ENCODE results near the gene PPP2R1B. TPM values are rescaled to one million over a fixed set of nuclear protein-coding genes. Genes with fewer than 3 reads are reported as not detected.

PPP2R1B gene
- total RNA-seq, 2 donors from 2014 or later: 15.4 to 41.4 TPM

GRCh38 chr11:111736621-111737443, 29.4 kb downstream of the PPP2R1B start:
- Histone ChIP-seq H3K4me3 (no peak overlapping the region), H3K27me3 (replicated peaks; ENCODE audit: insufficient read depth) (no peaks in the 10 kb centered on the region), H3K4me1 (replicated peaks) (peaks cover 3% of the 10 kb centered on the region), H3K9me3 (no peaks in the 10 kb centered on the region), H3K27ac (peak overlapping the region; percentile 82 to 83), H3K36me3 (no peaks in the 10 kb centered on the region)
- TF ChIP-seq CTCF (IDR thresholded peaks at IDR 0.05): no peak
- TF ChIP-seq POLR2AphosphoS5 (IDR thresholded peaks at IDR 0.05): no peak
- no peak for TF ChIP-seq POLR2A (IDR thresholded peaks at IDR 0.05)
- intact Hi-C loops (cut with DNase I): no loop called here
- no peak for DNase-seq (ENCODE audit: low spot score)
- 74% methylated on average over 15 of the region's 15 CpGs for WGBS

GRCh38 chr11:111736181-111736590, 30.0 kb downstream of the PPP2R1B start:
- 52% methylated on average over 11 of the region's 11 CpGs for WGBS
- TF ChIP-seq POLR2AphosphoS5 (IDR thresholded peaks at IDR 0.05) (no peak), POLR2A (IDR thresholded peaks at IDR 0.05) (no peak), CTCF (IDR thresholded peaks at IDR 0.05) (no peak)
- Histone ChIP-seq H3K4me3 (no peak overlapping the region), H3K4me1 (replicated peaks) (peaks cover 8% of the 10 kb centered on the region), H3K27ac (peak overlapping the region; percentile 82 to 83), H3K27me3 (replicated peaks; ENCODE audit: insufficient read depth) (no peaks in the 10 kb centered on the region), H3K9me3 (no peaks in the 10 kb centered on the region), H3K36me3 (no peaks in the 10 kb centered on the region)
- intact Hi-C loops (cut with DNase I): no loop called here
- no peak for DNase-seq (ENCODE audit: low spot score)

GRCh38 chr11:111735262-111736116, 30.7 kb downstream of the PPP2R1B start:
- intact Hi-C loops (cut with DNase I): no loop called here
- no peak for DNase-seq (ENCODE audit: low spot score)

GRCh38 chr11:111734954-111735261, 31.3 kb downstream of the PPP2R1B start:
- WGBS: 57% methylated on average over 6 of the region's 6 CpGs
- Histone ChIP-seq H3K36me3 (no peaks in the 10 kb centered on the region), H3K4me3 (no peak overlapping the region), H3K27ac (peak overlapping the region; percentile 82 to 83), H3K9me3 (no peaks in the 10 kb centered on the region), H3K4me1 (replicated peaks) (peaks cover 14% of the 10 kb centered on the region), H3K27me3 (replicated peaks; ENCODE audit: insufficient read depth) (no peaks in the 10 kb centered on the region)
- intact Hi-C loops (cut with DNase I): no loop called here
- DNase-seq (ENCODE audit: low spot score): no peak
- no peak for TF ChIP-seq CTCF (IDR thresholded peaks at IDR 0.05)
- TF ChIP-seq POLR2A (IDR thresholded peaks at IDR 0.05): no peak
- no peak for TF ChIP-seq POLR2AphosphoS5 (IDR thresholded peaks at IDR 0.05)

More at GRCh38 chr11:111735262-111736116, 30.7 kb downstream of the PPP2R1B start:
- H3K27me3 ChIP-seq (replicated peaks; ENCODE audit: insufficient read depth): no peaks in the 10 kb centered on the region
- no peaks in the 10 kb centered on the region for H3K9me3 ChIP-seq
- peaks cover 14% of the 10 kb centered on the region for H3K4me1 ChIP-seq (replicated peaks)
- H3K4me3 ChIP-seq: peak overlapping the region in 1 of 2 donors; percentile 12
- H3K36me3 ChIP-seq: no peaks in the 10 kb centered on the region
- 37% methylated on average over 19 of the region's 19 CpGs for WGBS
- peak; percentile 68 for TF ChIP-seq POLR2AphosphoS5 (IDR thresholded peaks at IDR 0.05)
- no peak for TF ChIP-seq CTCF (IDR thresholded peaks at IDR 0.05)
- peak overlapping the region; percentile 82 to 83 for H3K27ac ChIP-seq

Data from prostate gland (tissue), 2 donors.